Upper lobe of left lung (tissue), 4 donors: ENCODE measurements around the gene ATL3.

Experiments
- CTCF ChIP-seq, 6 experiments: fragments of 450-650 bp in 4 of 6; fragments of 200-600 bp in 2 of 6; sonication (generic) in 2 of 6; IDR thresholded peaks; one replicate each; pipeline ENCODE4 v1.5.1; 2016 to 2019; ENCODE audit warnings: antibody characterized with exemption in 6 of 6
- POLR2A ChIP-seq, 4 donors: fragments of 450-650 bp; IDR thresholded peaks; one replicate each; pipeline ENCODE4 v1.5.1; 2016 to 2017; ENCODE audit warnings: antibody characterized with exemption in 4 of 4, mild to moderate bottlenecking in 2 of 4

- TF ChIP-seq CTCF (IDR thresholded peaks at IDR 0.05) (no peak), POLR2A (IDR thresholded peaks at IDR 0.05) (no peak)
Measured at GRCh38 chr11:63603180-63603518, 68.0 kb downstream of the ATL3 start.
